Measurements from ENCODE around the gene NFATC1.

NFATC1 gene

GRCh38 chr18:79517341-79517740 lies 121.6 kb downstream of the NFATC1 start:
- Histone ChIP-seq H3K36me3 (ENCODE audit: control insufficient read depth, insufficient read depth, low read length) (no peaks in the 10 kb centered on the region), H3K9me3 (ENCODE audit: control insufficient read depth, insufficient read depth, low read length) (no peaks in the 10 kb centered on the region), H3K27ac (ENCODE audit: low read depth, low read length) (no peak overlapping the region), H3K4me1 (ENCODE audit: control insufficient read depth, insufficient read depth, low read length) (no peaks in the 10 kb centered on the region), H3K9ac (ENCODE audit: low read depth, low read length) (no peak overlapping the region), H3K27me3 (ENCODE audit: control insufficient read depth, insufficient read depth, low read length) (no peaks in the 10 kb centered on the region), H3K4me3 (ENCODE audit: low read depth, low read length) (no peak overlapping the region)

DNA sequence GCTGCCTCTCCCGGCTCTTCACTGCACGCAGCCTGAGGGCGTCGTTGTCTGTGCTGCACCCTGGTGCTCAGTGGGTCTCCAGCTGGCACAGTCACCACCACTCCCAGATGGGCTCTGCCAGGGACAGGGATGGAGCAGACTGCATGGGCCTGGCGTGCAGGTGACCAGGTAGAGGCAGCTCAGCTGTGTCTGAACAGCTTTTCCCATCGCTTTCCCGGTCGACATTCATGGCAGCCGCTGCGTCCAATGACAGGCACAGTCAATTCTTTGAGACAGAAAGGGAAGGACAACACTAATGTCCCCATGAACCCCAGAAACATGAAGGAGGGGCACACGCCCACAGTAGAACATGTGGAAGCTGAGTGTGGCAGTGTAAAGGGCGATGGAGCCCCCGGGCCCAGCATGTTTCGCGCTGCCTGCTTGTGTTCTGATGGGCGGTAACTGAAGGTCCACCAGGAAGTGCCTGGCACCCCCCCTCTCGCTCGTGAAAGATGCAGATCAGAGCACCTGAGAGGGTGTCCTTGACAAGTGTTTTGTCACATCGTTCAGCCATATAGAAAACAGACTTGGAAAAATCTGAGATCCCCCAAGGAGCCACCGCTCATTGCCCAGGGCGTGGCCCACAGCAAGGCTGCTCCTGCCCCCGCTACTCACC lies 122.4 kb downstream of the NFATC1 start:
- Histone ChIP-seq H3K27ac (ENCODE audit: low read depth, low read length) (no peak overlapping the region), H3K9ac (ENCODE audit: low read depth, low read length) (no peak overlapping the region), H3K27me3 (ENCODE audit: control insufficient read depth, insufficient read depth, low read length) (no peaks in the 10 kb centered on the region), H3K4me3 (ENCODE audit: low read depth, low read length) (no peak overlapping the region), H3K9me3 (ENCODE audit: control insufficient read depth, insufficient read depth, low read length) (no peaks in the 10 kb centered on the region), H3K36me3 (ENCODE audit: control insufficient read depth, insufficient read depth, low read length) (no peaks in the 10 kb centered on the region), H3K4me1 (ENCODE audit: control insufficient read depth, insufficient read depth, low read length) (no peaks in the 10 kb centered on the region)

DNA sequence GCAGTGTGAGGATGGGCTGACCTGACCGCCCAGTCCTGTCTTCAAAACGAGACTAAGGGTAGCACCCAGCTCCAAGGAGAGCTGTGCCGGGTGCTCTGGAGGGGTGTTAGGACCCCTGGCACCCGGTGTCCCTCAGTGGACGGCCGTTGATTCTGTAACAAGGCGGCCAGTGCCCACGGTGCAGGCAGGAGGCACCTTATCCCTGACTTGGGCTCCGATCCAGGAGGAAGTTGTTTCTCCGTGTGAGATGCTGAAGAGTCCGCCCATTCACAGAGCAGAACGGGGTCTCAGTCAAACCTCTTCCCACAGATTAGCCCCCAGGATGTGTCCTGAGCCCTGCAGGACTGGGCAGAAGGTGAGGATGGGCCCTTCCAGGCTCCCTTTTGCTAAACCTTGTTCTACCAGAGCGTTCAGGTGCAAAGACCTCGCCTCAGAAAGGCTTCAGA lies 123.0 kb downstream of the NFATC1 start:
- H3K4me1 ChIP-seq (ENCODE audit: control insufficient read depth, insufficient read depth, low read length): no peaks in the 10 kb centered on the region
- H3K27ac ChIP-seq (ENCODE audit: low read depth, low read length): no peak overlapping the region
- no peaks in the 10 kb centered on the region for H3K9me3 ChIP-seq (ENCODE audit: control insufficient read depth, insufficient read depth, low read length)
- H3K4me3 ChIP-seq (ENCODE audit: low read depth, low read length): no peak overlapping the region
- no peaks in the 10 kb centered on the region for H3K27me3 ChIP-seq (ENCODE audit: control insufficient read depth, insufficient read depth, low read length)
- no peaks in the 10 kb centered on the region for H3K36me3 ChIP-seq (ENCODE audit: control insufficient read depth, insufficient read depth, low read length)
- H3K9ac ChIP-seq (ENCODE audit: low read depth, low read length): no peak overlapping the region

DNA sequence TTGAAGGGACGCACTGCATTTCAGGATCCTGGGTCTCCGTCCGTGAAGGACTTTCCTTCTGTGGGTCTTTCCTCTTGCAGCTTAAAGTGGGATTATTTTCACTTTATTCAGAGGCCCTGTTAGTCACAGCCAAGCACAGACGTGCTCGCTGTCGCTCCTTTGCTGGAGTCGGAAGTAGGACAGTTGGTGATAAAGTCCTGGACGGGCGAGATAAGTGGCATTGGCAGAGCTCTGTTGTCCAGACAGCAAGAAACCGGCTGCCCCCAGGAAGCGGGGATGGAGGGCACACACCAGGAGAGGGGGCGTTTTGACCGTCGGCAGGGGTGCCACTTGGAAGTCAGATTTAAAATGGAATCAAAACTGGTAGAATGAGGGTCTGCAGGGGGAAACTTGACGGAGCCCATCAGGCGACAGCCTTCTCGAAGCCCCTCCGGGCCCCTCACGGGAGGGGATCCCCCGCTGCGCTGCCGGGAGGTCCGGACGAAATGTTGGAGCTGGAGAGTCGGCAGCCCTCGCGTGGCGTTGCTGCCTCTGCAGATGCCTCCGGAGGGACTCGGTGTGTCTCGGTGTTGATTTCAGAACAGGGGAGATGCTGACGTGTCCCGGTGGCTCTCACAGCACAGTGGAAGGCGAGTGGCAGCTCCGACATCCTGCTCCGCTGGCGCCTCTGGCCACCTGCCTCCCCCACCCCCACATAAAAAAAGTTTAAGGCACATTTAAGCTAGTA lies 124.2 kb downstream of the NFATC1 start:
- Histone ChIP-seq H3K4me1 (ENCODE audit: control insufficient read depth, insufficient read depth, low read length) (no peaks in the 10 kb centered on the region), H3K27me3 (ENCODE audit: control insufficient read depth, insufficient read depth, low read length) (no peaks in the 10 kb centered on the region), H3K4me3 (ENCODE audit: low read depth, low read length) (no peak overlapping the region), H3K9ac (ENCODE audit: low read depth, low read length) (no peak overlapping the region), H3K36me3 (ENCODE audit: control insufficient read depth, insufficient read depth, low read length) (no peaks in the 10 kb centered on the region), H3K9me3 (ENCODE audit: control insufficient read depth, insufficient read depth, low read length) (no peaks in the 10 kb centered on the region), H3K27ac (ENCODE audit: low read depth, low read length) (no peak overlapping the region)

GRCh38 chr18:79520478-79521390 lies 125.0 kb downstream of the NFATC1 start:
- Histone ChIP-seq H3K36me3 (ENCODE audit: control insufficient read depth, insufficient read depth, low read length) (no peaks in the 10 kb centered on the region), H3K4me3 (ENCODE audit: low read depth, low read length) (no peak overlapping the region), H3K9me3 (ENCODE audit: control insufficient read depth, insufficient read depth, low read length) (no peaks in the 10 kb centered on the region), H3K9ac (ENCODE audit: low read depth, low read length) (no peak overlapping the region), H3K27me3 (ENCODE audit: control insufficient read depth, insufficient read depth, low read length) (no peaks in the 10 kb centered on the region), H3K27ac (ENCODE audit: low read depth, low read length) (no peak overlapping the region), H3K4me1 (ENCODE audit: control insufficient read depth, insufficient read depth, low read length) (no peaks in the 10 kb centered on the region)

GRCh38 chr18:79521416-79522205 lies 125.9 kb downstream of the NFATC1 start:
- Histone ChIP-seq H3K27me3 (ENCODE audit: control insufficient read depth, insufficient read depth, low read length) (no peaks in the 10 kb centered on the region), H3K4me1 (ENCODE audit: control insufficient read depth, insufficient read depth, low read length) (no peaks in the 10 kb centered on the region), H3K36me3 (ENCODE audit: control insufficient read depth, insufficient read depth, low read length) (no peaks in the 10 kb centered on the region), H3K9me3 (ENCODE audit: control insufficient read depth, insufficient read depth, low read length) (no peaks in the 10 kb centered on the region), H3K9ac (ENCODE audit: low read depth, low read length) (no peak overlapping the region), H3K4me3 (ENCODE audit: low read depth, low read length) (no peak overlapping the region), H3K27ac (ENCODE audit: low read depth, low read length) (no peak overlapping the region)

GRCh38 chr18:79522451-79523205 lies 126.9 kb downstream of the NFATC1 start:
- no peaks in the 10 kb centered on the region for H3K4me1 ChIP-seq (ENCODE audit: control insufficient read depth, insufficient read depth, low read length)
- H3K27ac ChIP-seq (ENCODE audit: low read depth, low read length): no peak overlapping the region
- H3K4me3 ChIP-seq (ENCODE audit: low read depth, low read length): no peak overlapping the region
- no peaks in the 10 kb centered on the region for H3K9me3 ChIP-seq (ENCODE audit: control insufficient read depth, insufficient read depth, low read length)
- H3K36me3 ChIP-seq (ENCODE audit: control insufficient read depth, insufficient read depth, low read length): no peaks in the 10 kb centered on the region
- H3K9ac ChIP-seq (ENCODE audit: low read depth, low read length): no peak overlapping the region
- no peaks in the 10 kb centered on the region for H3K27me3 ChIP-seq (ENCODE audit: control insufficient read depth, insufficient read depth, low read length)

- Histone ChIP-seq H3K4me3 (ENCODE audit: low read depth, low read length) (no peak overlapping the region), H3K4me1 (ENCODE audit: control insufficient read depth, insufficient read depth, low read length) (no peaks in the 10 kb centered on the region), H3K27ac (ENCODE audit: low read depth, low read length) (no peak overlapping the region), H3K36me3 (ENCODE audit: control insufficient read depth, insufficient read depth, low read length) (no peaks in the 10 kb centered on the region), H3K9me3 (ENCODE audit: control insufficient read depth, insufficient read depth, low read length) (no peaks in the 10 kb centered on the region), H3K27me3 (ENCODE audit: control insufficient read depth, insufficient read depth, low read length) (no peaks in the 10 kb centered on the region), H3K9ac (ENCODE audit: low read depth, low read length) (no peak overlapping the region)
Observed at GRCh38 chr18:79523206-79523735, 127.5 kb downstream of the NFATC1 start.

- no peak overlapping the region for H3K9ac ChIP-seq (ENCODE audit: low read depth, low read length)
- H3K27me3 ChIP-seq (ENCODE audit: control insufficient read depth, insufficient read depth, low read length): no peaks in the 10 kb centered on the region
- H3K36me3 ChIP-seq (ENCODE audit: control insufficient read depth, insufficient read depth, low read length): no peaks in the 10 kb centered on the region
- H3K4me3 ChIP-seq (ENCODE audit: low read depth, low read length): no peak overlapping the region
- H3K27ac ChIP-seq (ENCODE audit: low read depth, low read length): no peak overlapping the region
- H3K9me3 ChIP-seq (ENCODE audit: control insufficient read depth, insufficient read depth, low read length): no peaks in the 10 kb centered on the region
- no peaks in the 10 kb centered on the region for H3K4me1 ChIP-seq (ENCODE audit: control insufficient read depth, insufficient read depth, low read length)
Observed at GRCh38 chr18:79523736-79524180, 128.0 kb downstream of the NFATC1 start.

Measured in HUES48 (cell line).